ENCODE results near the gene ACSM6.

Gene ACSM6

GRCh38 chr10:95267251-95267650, 73.2 kb downstream of the ACSM6 start:
- no peak for DNase-seq (ENCODE audit: low read depth in 2 of 2, low spot score in 1 of 2)

GRCh38 chr10:95268438-95268837, 74.4 kb downstream of the ACSM6 start:
- DNase-seq (ENCODE audit: low read depth in 2 of 2, low spot score in 1 of 2), result no peak

- no peak for DNase-seq (ENCODE audit: low read depth in 2 of 2, low spot score in 1 of 2)
These were observed 79.6 kb downstream of the ACSM6 start for GRCh38 chr10:95273393-95274312.

DNA sequence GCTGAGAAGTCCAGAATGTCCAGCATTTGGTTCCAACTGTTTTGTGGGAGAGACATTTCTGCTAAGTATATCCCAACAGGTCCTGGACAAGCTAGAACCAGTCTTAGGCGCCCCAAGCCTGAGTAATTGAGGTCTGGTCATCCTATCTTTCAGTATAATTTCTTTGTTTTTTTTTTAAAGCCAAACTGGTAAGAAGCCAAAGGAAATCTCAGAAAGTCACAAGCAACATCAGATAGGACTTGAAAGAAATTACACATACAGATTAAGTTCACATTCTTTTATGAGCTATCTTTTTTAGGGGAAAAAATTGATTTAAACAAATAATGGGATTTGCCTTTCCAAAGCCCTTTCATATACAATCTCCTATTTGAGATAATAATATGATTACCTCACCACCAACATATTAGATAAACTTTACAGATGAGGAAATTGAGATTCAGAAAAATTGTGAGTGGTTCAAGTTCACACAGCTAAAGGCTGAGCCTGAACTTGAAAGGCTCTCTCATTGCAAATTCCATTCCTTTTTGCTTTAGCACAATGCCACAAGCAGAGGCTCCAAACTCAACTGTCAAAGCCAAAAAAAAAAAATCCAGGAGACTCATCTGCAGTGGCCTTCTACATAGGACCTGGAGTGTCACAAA, 81.8 kb downstream of the ACSM6 start:
- DNase-seq (ENCODE audit: low read depth in 2 of 2, low spot score in 1 of 2), result no peak

- DNase-seq (ENCODE audit: low read depth in 2 of 2, low spot score in 1 of 2), result no peak
These were observed 82.5 kb downstream of the ACSM6 start for GRCh38 chr10:95276367-95277200.

DNA sequence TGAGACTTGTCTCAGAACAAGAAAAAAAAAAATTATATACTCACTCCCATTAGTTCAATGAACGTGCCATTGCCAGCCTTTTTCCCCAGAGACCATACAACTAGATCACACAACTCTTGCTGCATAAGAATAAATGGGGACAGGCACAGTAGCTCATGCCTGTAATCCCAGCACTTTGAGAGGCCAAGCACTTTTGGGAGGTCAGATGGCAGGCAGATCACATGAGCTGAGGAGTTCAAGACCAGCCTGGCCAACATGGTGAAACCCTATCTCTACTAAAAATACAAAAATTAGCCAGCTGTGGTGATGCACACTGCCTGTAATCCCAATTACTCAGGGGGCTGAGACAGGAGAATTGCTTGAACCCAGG, 83.1 kb downstream of the ACSM6 start:
- no peak for DNase-seq (ENCODE audit: low read depth in 2 of 2, low spot score in 1 of 2)

GRCh38 chr10:95277614-95278013, 83.6 kb downstream of the ACSM6 start:
- DNase-seq (ENCODE audit: low read depth in 2 of 2, low spot score in 1 of 2), result no peak
